IMR-90 (cell line): ENCODE measurements around the gene TBX3. TPM values are rescaled to one million over a fixed set of nuclear protein-coding genes. Genes with fewer than 3 reads are reported as not detected.

Experiments used
- ATAC-seq: fragments of 200-7000 bp; cut with Tn5 transposase; 2 replicates; pipeline ENCODE4 v1.9.1; 2020; ENCODE audit warnings: low read depth, mild to moderate bottlenecking, moderate library complexity
- BruUV-seq: library from RNA; stranded (reverse); fragments of 400-500 nt; replicated peaks from 2 replicates; lab custom pipeline; 2021; lab: Mats Ljungman, UMichigan
- CTCF ChIA-PET: fragments of 300-600 bp; formaldehyde crosslinking; extraction: SDS; loops from one replicate; lab custom pipeline; 2021; ENCODE audit warnings: antibody characterized with exemption; lab: Yijun Ruan, JAX
- POLR2A ChIA-PET: fragments of 300-600 bp; sonication (Branson Sonifier 250); formaldehyde crosslinking; loops from one replicate; lab custom pipeline; 2022; ENCODE audit warnings: antibody characterized with exemption; ENCODE audit not compliant: unreplicated experiment; lab: Charles Lee
- DNase-seq: peaks from one replicate; pipeline ENCODE4 v3.0.0; 2013
- H2AFZ ChIP-seq: replicated peaks from 2 replicates; pipeline ENCODE3; 2013; ENCODE audit warnings: low read length, mild to moderate bottlenecking; ENCODE audit not compliant: poor library complexity
- H2AK5ac ChIP-seq: 2 replicates; pipeline ENCODE4 v1.6.1; 2013; ENCODE audit warnings: low read depth, low read length, inconsistent platforms
- H2AK9ac ChIP-seq: replicated peaks from 2 replicates; pipeline ENCODE3; 2013; ENCODE audit warnings: mild to moderate bottlenecking, low read depth, low read length, moderate library complexity; ENCODE audit not compliant: poor library complexity
- H2BK120ac ChIP-seq: 2 replicates; pipeline ENCODE4 v1.6.1; 2013; ENCODE audit warnings: low read depth, low read length, inconsistent platforms
- H2BK15ac ChIP-seq: 3 replicates; pipeline ENCODE4 v1.6.1; 2013; ENCODE audit warnings: low read depth, low read length, inconsistent platforms
- H2BK20ac ChIP-seq: 2 replicates; pipeline ENCODE4 v1.6.1; 2013; ENCODE audit warnings: low read depth, mild to moderate bottlenecking, inconsistent platforms, low read length, moderate library complexity
- H2BK5ac ChIP-seq: 2 replicates; pipeline ENCODE4 v1.6.1; 2013; ENCODE audit warnings: mild to moderate bottlenecking, low read depth, low read length, inconsistent platforms; ENCODE audit not compliant: poor library complexity, severe bottlenecking
- H3K14ac ChIP-seq: replicated peaks from 2 replicates; pipeline ENCODE4 v1.6.1; 2013; ENCODE audit warnings: low read depth, low read length, inconsistent platforms
- H3K18ac ChIP-seq: 2 replicates; pipeline ENCODE4 v1.6.1; 2013; ENCODE audit warnings: low read depth, low read length, control low read depth
- H3K23ac ChIP-seq: 2 replicates; pipeline ENCODE4 v1.6.1; 2013; ENCODE audit warnings: low read depth, low read length, inconsistent platforms
- H3K27ac ChIP-seq: 2 replicates; pipeline ENCODE4 v1.5.1; 2013; ENCODE audit warnings: mild to moderate bottlenecking, control low read depth, low read length; ENCODE audit not compliant: insufficient read depth
- H3K27me3 ChIP-seq: 2 replicates; pipeline ENCODE4 v1.6.1; 2013; ENCODE audit warnings: low read length; ENCODE audit not compliant: control insufficient read depth, insufficient read depth
- H3K36me3 ChIP-seq: 2 replicates; pipeline ENCODE4 v1.6.1; 2013; ENCODE audit warnings: low read length, mixed read lengths; ENCODE audit not compliant: control insufficient read depth, insufficient read depth
- H3K4ac ChIP-seq: 2 replicates; pipeline ENCODE4 v1.6.1; 2013; ENCODE audit warnings: low read depth, low read length, inconsistent platforms
- H3K4me1 ChIP-seq: 2 replicates; pipeline ENCODE4 v1.6.1; 2013; ENCODE audit warnings: low read length, mixed read lengths; ENCODE audit not compliant: control insufficient read depth, insufficient read depth
- H3K4me2 ChIP-seq: 2 replicates; pipeline ENCODE4 v1.6.1; 2013; ENCODE audit warnings: low read depth, mild to moderate bottlenecking, control low read depth, low read length, moderate library complexity
- H3K4me3 ChIP-seq: 2 replicates; pipeline ENCODE4 v1.5.1; 2013; ENCODE audit warnings: low read depth, mild to moderate bottlenecking, control low read depth, low read length, moderate library complexity; ENCODE audit not compliant: insufficient read depth
- H3K56ac ChIP-seq: 2 replicates; pipeline ENCODE4 v1.6.1; 2013; ENCODE audit warnings: low read length, inconsistent platforms; ENCODE audit not compliant: insufficient read depth; ENCODE audit errors: extremely low read depth
- H3K79me1 ChIP-seq, 2 experiments: 2 replicates each; pipeline ENCODE4 v1.6.1; 2013; ENCODE audit warnings: low read length in 2 of 2, inconsistent platforms in 1 of 2, low read depth in 1 of 2
- H3K9ac ChIP-seq: 2 replicates; pipeline ENCODE4 v1.6.1; 2013; ENCODE audit warnings: low read depth, low read length, control low read depth
- H3K9me1 ChIP-seq: 2 replicates; pipeline ENCODE4 v1.6.1; 2013; ENCODE audit warnings: low read length, inconsistent platforms; ENCODE audit not compliant: insufficient read depth
- H3K9me3 ChIP-seq: 2 replicates; pipeline ENCODE4 v1.6.1; 2013; ENCODE audit warnings: low read length; ENCODE audit not compliant: control insufficient read depth, insufficient read depth
- H4K20me1 ChIP-seq: 2 replicates; pipeline ENCODE4 v1.6.1; 2013; ENCODE audit warnings: low read length, inconsistent platforms; ENCODE audit not compliant: insufficient read depth
- H4K5ac ChIP-seq: 2 replicates; pipeline ENCODE4 v1.6.1; 2013; ENCODE audit warnings: mild to moderate bottlenecking, low read depth, low read length, control low read depth
- H4K8ac ChIP-seq, 2 experiments: 2 replicates each; pipeline ENCODE4 v1.6.1; 2013; ENCODE audit warnings: low read depth in 2 of 2, low read length in 2 of 2, control low read depth in 1 of 2, inconsistent platforms in 1 of 2
- H4K91ac ChIP-seq: 2 replicates; pipeline ENCODE4 v1.6.1; 2013; ENCODE audit warnings: low read depth, low read length, inconsistent platforms; ENCODE audit not compliant: insufficient read depth
- CEBPB ChIP-seq: IDR thresholded peaks from 2 replicates; pipeline ENCODE4 v1.6.1; 2012; ENCODE audit warnings: low read depth, low read length, improper control_type of control experiment
- CHD1 ChIP-seq: IDR thresholded peaks from 2 replicates; pipeline ENCODE4 v1.6.1; 2012; ENCODE audit warnings: low read depth, low read length, improper control_type of control experiment
- ELK1 ChIP-seq: fragments of 150-350 bp; IDR thresholded peaks from 2 replicates; pipeline ENCODE4 v1.6.1; 2016; ENCODE audit warnings: low read depth, mild to moderate bottlenecking, low read length, moderate library complexity, borderline replicate concordance
- MAFK ChIP-seq: IDR thresholded peaks from 2 replicates; pipeline ENCODE4 v1.6.1; 2012; ENCODE audit warnings: low read depth, low read length, improper control_type of control experiment
- MAZ ChIP-seq: IDR thresholded peaks from 2 replicates; pipeline ENCODE4 v1.6.1; 2012; ENCODE audit warnings: low read depth, mild to moderate bottlenecking, low read length, improper control_type of control experiment, moderate library complexity, borderline replicate concordance
- MXI1 ChIP-seq: IDR thresholded peaks from 2 replicates; pipeline ENCODE4 v1.6.1; 2012; ENCODE audit warnings: low read depth, mild to moderate bottlenecking, low read length, moderate library complexity, borderline replicate concordance
- POLR2A ChIP-seq: IDR thresholded peaks from 2 replicates; pipeline ENCODE4 v1.6.1; 2012; ENCODE audit warnings: mild to moderate bottlenecking, low read depth, low read length
- RAD21 ChIP-seq: IDR thresholded peaks from 2 replicates; pipeline ENCODE4 v1.6.1; 2012; ENCODE audit warnings: low read length, improper control_type of control experiment
- RCOR1 ChIP-seq: IDR thresholded peaks from 2 replicates; pipeline ENCODE4 v1.6.1; 2012; ENCODE audit warnings: mild to moderate bottlenecking, low read length, improper control_type of control experiment; ENCODE audit not compliant: insufficient replicate concordance
- USF2 ChIP-seq: fragments of 150-350 bp; IDR thresholded peaks from 2 replicates; pipeline ENCODE4 v1.6.1; 2017; ENCODE audit warnings: mild to moderate bottlenecking, antibody characterized with exemption, low read length, low read depth
- WGBS, 2 experiments: methylation state at CpG; one replicate each; pipeline versions ENCODE4 v1.1.5 to v1.1.7; 2013; ENCODE audit warnings: missing lambda C conversion rate in 2 of 2; ENCODE audit not compliant: insufficient read length in 1 of 2; ENCODE audit errors: extremely low coverage in 2 of 2; 5-methylcytosine and 5-hydroxymethylcytosine counted together
- dilution Hi-C: fragments of 300-500 bp; cut with HindIII; formaldehyde crosslinking; loops from one replicate; pipeline ENCODE4 v1.14.3; 2018; ENCODE audit warnings: low sequenced_read_pairs; ENCODE audit not compliant: unreplicated experiment
- in situ Hi-C: fragments of 300-500 bp; cut with MboI; formaldehyde crosslinking; loops from 3 replicates; pipeline ENCODE4 v1.14.3; 2019; ENCODE audit warnings: low sequenced_read_pairs, inconsistent platforms, mixed read lengths
- intact Hi-C: fragments of 100-400 bp; cut with micrococcal nuclease; formaldehyde crosslinking; loops from 2 replicates; pipeline ENCODE4 v1.10.0; 2022
- polyA plus RNA-seq, 3 experiments: library from polyadenylated mRNA; depleted of rRNA; stranded (reverse); fragments of >200 nt; gene quantifications; 2 replicates each; pipeline ENCODE4 v1.2.3, GENCODE V29; 2012; ENCODE audit warnings: low replicate concordance in 1 of 3
- total RNA-seq: library from RNA; depleted of rRNA; stranded (reverse); fragments of >200 nt; gene quantifications from 2 replicates; pipeline ENCODE4 v1.2.3, GENCODE V29; 2012

Gene TBX3
- total and polyA plus RNA-seq, 2 of the 4 experiments (the other 2 are of a cell fraction), result 15.8 to 44.9 TPM

GRCh38 chr12:114687802-114688201 lies 3.8 kb upstream of the TBX3 start:
- in situ Hi-C loops, result loop anchor here (5.0 kb wide), 4 partner anchors 74 to 654 kb away; no protein-coding TSS in a partner anchor
- Histone ChIP-seq H3K4ac (peak overlapping the region; percentile 94), H3K23ac (peak overlapping the region; percentile 69), H3K14ac (peak overlapping the region; percentile 85), H3K4me1 (peaks cover 42% of the 10 kb centered on the region), H4K5ac (peak overlapping the region; percentile 86), H3K9ac (peak overlapping the region; percentile 41), H4K20me1 (no peaks in the 10 kb centered on the region; the same call in 1 of the 2 replicates), H3K9me1 (peaks cover 4% of the 10 kb centered on the region), H3K56ac (peak overlapping the region; percentile 22), H3K18ac (peak overlapping the region; percentile 69), H4K91ac (peak overlapping the region; percentile 91), H3K27me3 (no peaks in the 10 kb centered on the region), H2BK120ac (peak overlapping the region; percentile 97), H2AK9ac (peak overlapping the region; percentile 8), H3K9me3 (no peaks in the 10 kb centered on the region), H4K8ac (peak overlapping the region; percentile 89 to 98), H3K4me3 (no peak overlapping the region), H2AK5ac (no peak overlapping the region; the same call in 1 of the 2 replicates), H3K36me3 (no peaks in the 10 kb centered on the region), H3K79me1 (peaks cover 21 to 58% of the 10 kb centered on the region in 2 experiments), H2BK5ac (peak overlapping the region; percentile 76), H2BK15ac (peak overlapping the region; percentile 83), H2AFZ (peak overlapping the region; percentile 79), H2BK20ac (peak overlapping the region; percentile 47), H3K4me2 (peak overlapping the region; percentile 65), H3K27ac (peak overlapping the region; percentile 95)
- WGBS, 2 experiments, result no CpG with 5 or more reads among the region's 12 CpGs
- dilution Hi-C loops, result no loop called here
- TF ChIP-seq RAD21 (no peak), USF2 (no peak), MAZ (no peak), ELK1 (no peak), MXI1 (no peak), MAFK (no peak), POLR2A (no peak), CEBPB (no peak), RCOR1 (no peak), CHD1 (no peak)
- intact Hi-C loops, result no loop called here
- CTCF ChIA-PET, result no interaction called here
- POLR2A ChIA-PET, result interaction anchor here (0.6 to 1.2 kb wide), 2 partner anchors 15 to 125 kb away, joined by 4 to 12 read pairs; no protein-coding TSS in a partner anchor
- no peak for DNase-seq
- BruUV-seq, result no TSS peak
- no peak for ATAC-seq
